PC-3 (cell line): ENCODE measurements around the gene PNP. TPM values are rescaled to one million over a fixed set of nuclear protein-coding genes. Genes with fewer than 3 reads are reported as not detected.

Experiments
- ATAC-seq: fragments of 200-7000 bp; cut with Tn5 transposase; 2 replicates; pipeline ENCODE4 v1.9.1; 2020; ENCODE audit warnings: mild to moderate bottlenecking, moderate library complexity
- BruUV-seq: library from RNA; stranded (reverse); fragments of 400-500 nt; replicated peaks from 2 replicates; lab custom pipeline; 2021; lab: Mats Ljungman, UMichigan
- CTCF ChIA-PET: fragments of 300-600 bp; sonication (Branson Sonifier 250); formaldehyde crosslinking; loops from one replicate; lab custom pipeline; 2022; ENCODE audit warnings: antibody characterized with exemption; lab: Charles Lee
- POLR2A ChIA-PET: fragments of 300-600 bp; sonication (Branson Sonifier 250); formaldehyde crosslinking; loops from one replicate; lab custom pipeline; 2022; ENCODE audit warnings: antibody characterized with exemption; ENCODE audit not compliant: unreplicated experiment; lab: Charles Lee
- DNase-seq: peaks from one replicate; pipeline ENCODE4 v3.0.0-alpha.2; 2015
- H2AFZ ChIP-seq: fragments of 300-600 bp; sonication (generic); 2 replicates; pipeline ENCODE4 v1.6.0; 2016; ENCODE audit warnings: antibody characterized with exemption, low read length
- H3F3A ChIP-seq: fragments of 300-600 bp; sonication (generic); one replicate; pipeline ENCODE4 v1.6.0; 2017; ENCODE audit warnings: antibody characterized with exemption, low read length, control low read depth, mild to moderate bottlenecking; ENCODE audit not compliant: unreplicated experiment
- H3K27ac ChIP-seq: fragments of 300-600 bp; sonication (generic); 2 replicates; pipeline ENCODE4 v1.5.1; 2016; ENCODE audit warnings: mild to moderate bottlenecking, low read length
- H3K27me3 ChIP-seq: fragments of 300-600 bp; sonication (generic); 2 replicates; pipeline ENCODE4 v1.6.1; 2016; ENCODE audit warnings: low read length, mixed read lengths
- H3K36me3 ChIP-seq: fragments of 300-600 bp; sonication (generic); 2 replicates; pipeline ENCODE4 v1.6.1; 2016; ENCODE audit warnings: low read depth, mixed run types, low read length, mixed read lengths
- H3K4me1 ChIP-seq: fragments of 300-600 bp; sonication (generic); 2 replicates; pipeline ENCODE4 v1.5.1; 2016; ENCODE audit warnings: low read length; ENCODE audit not compliant: insufficient read depth
- H3K4me2 ChIP-seq: fragments of 300-600 bp; sonication (generic); 2 replicates; pipeline ENCODE4 v1.6.0; 2016; ENCODE audit warnings: low read length
- H3K4me3 ChIP-seq: fragments of 300-600 bp; sonication (generic); 2 replicates; pipeline ENCODE4 v1.5.1; 2016; ENCODE audit warnings: mild to moderate bottlenecking, low read length, mixed read lengths
- H3K79me2 ChIP-seq: fragments of 300-600 bp; sonication (generic); 2 replicates; pipeline ENCODE4 v1.6.1; 2017; ENCODE audit warnings: low read length, mixed read lengths
- H3K9ac ChIP-seq: fragments of 300-600 bp; sonication (generic); 2 replicates; pipeline ENCODE4 v1.6.0; 2016; ENCODE audit warnings: mild to moderate bottlenecking, low read length
- H3K9me2 ChIP-seq: fragments of 300-600 bp; sonication (generic); replicated peaks from 2 replicates; pipeline ENCODE4 v1.6.1; 2016; ENCODE audit warnings: mixed run types, low read length, mixed read lengths
- H3K9me3 ChIP-seq: fragments of 300-600 bp; sonication (generic); 2 replicates; pipeline ENCODE4 v1.6.1; 2016; ENCODE audit warnings: low read length, mixed read lengths
- H4K20me1 ChIP-seq: fragments of 300-600 bp; sonication (generic); 2 replicates; pipeline ENCODE4 v1.6.1; 2016; ENCODE audit warnings: low read length, mixed read lengths
- EZH2 ChIP-seq: fragments of 300-600 bp; sonication (generic); IDR thresholded peaks from one replicate; pipeline ENCODE4 v1.6.1; 2017; ENCODE audit warnings: antibody characterized with exemption, mild to moderate bottlenecking, low read length; ENCODE audit not compliant: unreplicated experiment
- EZH2phosphoT487 ChIP-seq: fragments of 300-600 bp; sonication (generic); IDR thresholded peaks from 2 replicates; pipeline ENCODE4 v1.6.1; 2018; ENCODE audit warnings: mild to moderate bottlenecking, antibody characterized with exemption, low read length, borderline replicate concordance
- intact Hi-C: fragments of 100-400 bp; cut with micrococcal nuclease; formaldehyde crosslinking; loops from 2 replicates; pipeline ENCODE4 v1.9.0; 2023
- total RNA-seq: library from RNA; depleted of rRNA; stranded (reverse); fragments of >200 nt; gene quantifications from 2 replicates; pipeline ENCODE4 v1.2.3, GENCODE V29; 2014
- TF ChIP-seq, protein P1 (sequence below): fragments of 300-600 bp; sonication (generic); conservative IDR thresholded peaks from 2 replicates; pipeline ENCODE4 v1.5.1; 2017; ENCODE audit warnings: antibody characterized with exemption, low read depth, mild to moderate bottlenecking, low read length

Gene PNP
- total RNA-seq, 1 experiment from 2014 or later, result 118 TPM

- no peaks in the 10 kb centered on the region for H3K27me3 ChIP-seq
- peaks cover 18% of the 10 kb centered on the region for H3K4me1 ChIP-seq
- CTCF ChIA-PET, result interaction anchor here (1.1 kb wide), 1 partner anchor 32 kb away, joined by 4 read pairs; no protein-coding TSS in a partner anchor
- H3K36me3 ChIP-seq, result no peaks in the 10 kb centered on the region
- H3K79me2 ChIP-seq, result no peaks in the 10 kb centered on the region
- no peak overlapping the region for H3K9ac ChIP-seq
- no peak for DNase-seq
- no peaks in the 10 kb centered on the region for H3K9me3 ChIP-seq
- POLR2A ChIA-PET, result no interaction called here
- intact Hi-C loops, result loop anchor here (2.0 kb wide), 1 partner anchor 123 kb away; no protein-coding TSS in a partner anchor
- no peak overlapping the region for H3K4me3 ChIP-seq
- no peak overlapping the region for H2AFZ ChIP-seq
- TF ChIP-seq EZH2phosphoT487, result no peak
- no peak for TF ChIP-seq EZH2
- TF ChIP-seq, protein P1, sequence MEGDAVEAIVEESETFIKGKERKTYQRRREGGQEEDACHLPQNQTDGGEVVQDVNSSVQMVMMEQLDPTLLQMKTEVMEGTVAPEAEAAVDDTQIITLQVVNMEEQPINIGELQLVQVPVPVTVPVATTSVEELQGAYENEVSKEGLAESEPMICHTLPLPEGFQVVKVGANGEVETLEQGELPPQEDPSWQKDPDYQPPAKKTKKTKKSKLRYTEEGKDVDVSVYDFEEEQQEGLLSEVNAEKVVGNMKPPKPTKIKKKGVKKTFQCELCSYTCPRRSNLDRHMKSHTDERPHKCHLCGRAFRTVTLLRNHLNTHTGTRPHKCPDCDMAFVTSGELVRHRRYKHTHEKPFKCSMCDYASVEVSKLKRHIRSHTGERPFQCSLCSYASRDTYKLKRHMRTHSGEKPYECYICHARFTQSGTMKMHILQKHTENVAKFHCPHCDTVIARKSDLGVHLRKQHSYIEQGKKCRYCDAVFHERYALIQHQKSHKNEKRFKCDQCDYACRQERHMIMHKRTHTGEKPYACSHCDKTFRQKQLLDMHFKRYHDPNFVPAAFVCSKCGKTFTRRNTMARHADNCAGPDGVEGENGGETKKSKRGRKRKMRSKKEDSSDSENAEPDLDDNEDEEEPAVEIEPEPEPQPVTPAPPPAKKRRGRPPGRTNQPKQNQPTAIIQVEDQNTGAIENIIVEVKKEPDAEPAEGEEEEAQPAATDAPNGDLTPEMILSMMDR, result no peak
- no peak overlapping the region for H3K4me2 ChIP-seq
- no peaks in the 10 kb centered on the region for H4K20me1 ChIP-seq
- H3K27ac ChIP-seq, result no peak overlapping the region
- no peak for ATAC-seq
- BruUV-seq, result no TSS peak
- no peaks in the 10 kb centered on the region for H3K9me2 ChIP-seq
- no peaks in the 10 kb centered on the region for H3F3A ChIP-seq
These were observed 16.7 kb downstream of the PNP start for GRCh38 chr14:20485900-20486299.

- intact Hi-C loops, result loop anchor here (2.0 kb wide), 1 partner anchor 122 kb away; no protein-coding TSS in a partner anchor
- TF ChIP-seq EZH2phosphoT487 (no peak), EZH2 (no peak)
- TF ChIP-seq, protein P1, result no peak
- H3K79me2 ChIP-seq, result no peaks in the 10 kb centered on the region
- H4K20me1 ChIP-seq, result no peaks in the 10 kb centered on the region
- H3K4me1 ChIP-seq, result peaks cover 25% of the 10 kb centered on the region
- DNase-seq, result no peak
- H3K9me2 ChIP-seq, result no peaks in the 10 kb centered on the region
- CTCF ChIA-PET, result interaction anchor here (1.1 kb wide), 1 partner anchor 31 kb away, joined by 4 read pairs; no protein-coding TSS in a partner anchor
- H3K4me2 ChIP-seq, result no peak overlapping the region
- no peak overlapping the region for H3K27ac ChIP-seq
- no peak for ATAC-seq
- no peaks in the 10 kb centered on the region for H3K9me3 ChIP-seq
- POLR2A ChIA-PET, result no interaction called here
- no peak overlapping the region for H3K9ac ChIP-seq
- H3F3A ChIP-seq, result no peaks in the 10 kb centered on the region
- no TSS peak for BruUV-seq
- no peak overlapping the region for H3K4me3 ChIP-seq
- no peaks in the 10 kb centered on the region for H3K27me3 ChIP-seq
- no peaks in the 10 kb centered on the region for H3K36me3 ChIP-seq
- no peak overlapping the region for H2AFZ ChIP-seq
These were observed 17.6 kb downstream of the PNP start for GRCh38 chr14:20486684-20487395.

DNA sequence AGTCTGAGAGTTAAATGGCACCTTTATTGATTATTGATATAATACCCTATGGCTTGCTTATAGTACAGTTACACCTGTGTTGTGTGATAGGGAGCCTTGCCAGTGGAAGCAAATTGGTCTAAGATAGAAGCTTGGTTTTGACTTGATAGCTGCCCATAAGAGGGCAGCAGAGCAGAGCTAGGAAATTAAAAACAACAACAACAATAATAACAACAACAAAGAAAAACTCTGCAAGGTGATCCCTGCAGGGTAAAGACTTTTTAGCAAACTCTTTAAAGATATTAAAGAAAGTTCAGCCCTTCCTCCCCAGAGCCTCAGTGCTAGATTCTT lies 18.2 kb downstream of the PNP start:
- Histone ChIP-seq H3F3A (no peaks in the 10 kb centered on the region), H2AFZ (no peak overlapping the region), H3K9ac (no peak overlapping the region), H3K36me3 (no peaks in the 10 kb centered on the region), H3K27ac (no peak overlapping the region), H3K9me2 (no peaks in the 10 kb centered on the region), H3K4me3 (no peak overlapping the region), H3K4me1 (peaks cover 25% of the 10 kb centered on the region), H3K4me2 (no peak overlapping the region), H4K20me1 (no peaks in the 10 kb centered on the region), H3K9me3 (no peaks in the 10 kb centered on the region), H3K27me3 (no peaks in the 10 kb centered on the region), H3K79me2 (no peaks in the 10 kb centered on the region)
- ChIA-PET POLR2A (no interaction called here), CTCF (interaction anchor here (0.6 kb wide), 2 partner anchors 23 to 106 kb away, joined by 3 to 4 read pairs; no protein-coding TSS in a partner anchor)
- intact Hi-C loops, result loop anchor here (2.0 kb wide), 1 partner anchor 121 kb away; no protein-coding TSS in a partner anchor
- TF ChIP-seq, protein P1, result peak; percentile 60
- TF ChIP-seq EZH2, result no peak
- no TSS peak for BruUV-seq
- ATAC-seq (no peak), DNase-seq (no peak)
